ENCODE data around the gene SORCS3.

The SORCS3 gene

DNA sequence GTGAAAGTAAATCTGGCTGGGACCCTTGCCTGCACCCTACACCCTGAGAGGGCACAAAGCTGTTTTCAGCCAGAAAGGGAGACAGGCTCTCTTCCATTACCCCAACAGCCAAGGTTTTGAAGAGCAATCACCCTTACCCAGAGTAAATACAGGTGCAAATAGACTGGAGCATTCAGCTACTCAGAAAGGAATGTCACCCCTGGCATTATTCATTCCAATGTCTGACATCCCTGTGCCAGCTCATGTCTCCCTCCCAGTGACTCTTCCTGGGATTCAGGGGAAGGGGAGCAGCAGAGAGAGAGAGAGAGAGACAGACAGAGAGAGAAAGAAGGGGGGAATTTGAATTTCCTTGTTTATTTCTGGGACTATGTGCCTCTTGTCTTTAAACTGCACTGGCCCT, 611.8 kb downstream of the SORCS3 start:
- Histone ChIP-seq H3K27ac (ENCODE audit: low read length) (no peak overlapping the region), H3K36me3 (ENCODE audit: control insufficient read depth in 1 of 2, insufficient read depth in 2 of 2, low read length in 2 of 2) (no peaks in the 10 kb centered on the region), H3K27me3 (ENCODE audit: low read depth, low read length) (no peaks in the 10 kb centered on the region), H3K9me3 (ENCODE audit: control insufficient read depth in 1 of 2, low read length in 2 of 2) (no peaks in the 10 kb centered on the region), H3K4me3 (ENCODE audit: low read depth in 1 of 2, low read length in 2 of 2) (no peak overlapping the region), H3K4me1 (ENCODE audit: control insufficient read depth in 1 of 2, insufficient read depth in 2 of 2, low read length in 2 of 2) (peaks cover 0 to 3% of the 10 kb centered on the region in 2 donors)

- no peaks in the 10 kb centered on the region for H3K27me3 ChIP-seq (ENCODE audit: low read depth, low read length)
- no peaks in the 10 kb centered on the region for H3K4me1 ChIP-seq (ENCODE audit: control insufficient read depth in 1 of 2, insufficient read depth in 2 of 2, low read length in 2 of 2)
- no peak overlapping the region for H3K4me3 ChIP-seq (ENCODE audit: low read depth in 1 of 2, low read length in 2 of 2)
- H3K27ac ChIP-seq (ENCODE audit: low read length) = no peak overlapping the region
- no peaks in the 10 kb centered on the region for H3K9me3 ChIP-seq (ENCODE audit: control insufficient read depth in 1 of 2, low read length in 2 of 2)
- H3K36me3 ChIP-seq (ENCODE audit: control insufficient read depth in 1 of 2, insufficient read depth in 2 of 2, low read length in 2 of 2) = no peaks in the 10 kb centered on the region
Observed at GRCh38 chr10:105253515-105254212, 612.6 kb downstream of the SORCS3 start.

DNA sequence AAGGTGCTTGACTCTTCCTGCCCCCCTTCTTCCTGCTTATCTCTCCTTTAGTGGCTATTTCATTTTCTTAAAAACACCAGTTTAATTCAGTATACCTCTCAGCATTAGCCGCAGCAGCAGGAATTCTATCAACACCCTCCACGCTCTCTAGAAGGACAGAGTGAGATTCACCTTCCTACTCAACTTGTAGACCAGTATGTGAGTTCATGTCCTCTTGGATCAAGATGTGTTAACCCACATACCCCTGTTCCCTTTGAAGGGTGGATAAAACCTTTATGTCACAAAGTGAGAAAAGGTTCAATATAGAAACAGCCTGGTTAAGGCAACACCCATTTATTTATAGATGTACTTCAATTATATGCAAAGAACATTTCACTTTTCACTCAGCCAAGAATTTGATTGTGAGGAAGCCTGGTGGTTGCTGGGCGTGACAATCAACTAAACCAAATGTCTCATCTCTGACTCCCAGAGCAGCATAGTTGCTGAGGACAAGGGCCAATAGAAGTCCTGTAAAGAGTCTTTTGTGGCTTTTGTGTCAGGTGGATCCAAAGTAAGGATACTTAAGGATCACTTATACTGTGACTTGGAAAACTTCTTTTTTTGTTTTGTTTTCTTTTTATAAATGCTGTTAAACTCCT, 617.1 kb downstream of the SORCS3 start:
- no peaks in the 10 kb centered on the region for H3K27me3 ChIP-seq (ENCODE audit: low read depth, low read length)

DNA sequence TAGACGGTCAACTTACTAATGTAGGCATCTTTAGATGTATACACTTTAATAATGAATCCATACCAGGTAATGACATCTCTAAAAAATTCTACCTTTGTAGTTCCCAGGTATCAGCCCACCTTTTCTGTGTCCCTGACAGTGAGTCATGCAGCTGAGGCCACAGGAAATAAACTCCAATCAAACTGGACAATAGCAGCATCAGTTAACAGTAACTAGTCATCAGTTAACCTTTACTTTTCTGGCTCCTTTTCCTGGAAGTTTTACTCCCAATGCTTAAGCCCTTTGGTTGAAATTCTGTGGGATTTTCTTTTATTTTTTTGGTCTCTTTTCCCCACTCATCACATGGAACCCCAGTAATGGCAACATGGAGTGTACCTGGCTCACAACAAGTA, 617.6 kb downstream of the SORCS3 start:
- H3K27me3 ChIP-seq (ENCODE audit: low read depth, low read length) = no peaks in the 10 kb centered on the region
- no peaks in the 10 kb centered on the region for H3K4me1 ChIP-seq (ENCODE audit: control insufficient read depth in 1 of 2, insufficient read depth in 2 of 2, low read length in 2 of 2)
- H3K9me3 ChIP-seq (ENCODE audit: control insufficient read depth in 1 of 2, low read length in 2 of 2) = no peaks in the 10 kb centered on the region
- H3K27ac ChIP-seq (ENCODE audit: low read length) = no peak overlapping the region
- H3K36me3 ChIP-seq (ENCODE audit: control insufficient read depth in 1 of 2, insufficient read depth in 2 of 2, low read length in 2 of 2) = no peaks in the 10 kb centered on the region
- H3K4me3 ChIP-seq (ENCODE audit: low read depth in 1 of 2, low read length in 2 of 2) = no peak overlapping the region

More for the DNA sequence above, 617.1 kb downstream of the SORCS3 start:
- no peak overlapping the region for H3K4me3 ChIP-seq (ENCODE audit: low read depth in 1 of 2, low read length in 2 of 2)
- no peak overlapping the region for H3K27ac ChIP-seq (ENCODE audit: low read length)
- H3K36me3 ChIP-seq (ENCODE audit: control insufficient read depth in 1 of 2, insufficient read depth in 2 of 2, low read length in 2 of 2) = no peaks in the 10 kb centered on the region
- no peaks in the 10 kb centered on the region for H3K4me1 ChIP-seq (ENCODE audit: control insufficient read depth in 1 of 2, insufficient read depth in 2 of 2, low read length in 2 of 2)
- H3K9me3 ChIP-seq (ENCODE audit: control insufficient read depth in 1 of 2, low read length in 2 of 2) = no peaks in the 10 kb centered on the region

- no peaks in the 10 kb centered on the region for H3K4me1 ChIP-seq (ENCODE audit: control insufficient read depth in 1 of 2, insufficient read depth in 2 of 2, low read length in 2 of 2)
Observed at GRCh38 chr10:105259201-105259600, 618.1 kb downstream of the SORCS3 start.

DNA sequence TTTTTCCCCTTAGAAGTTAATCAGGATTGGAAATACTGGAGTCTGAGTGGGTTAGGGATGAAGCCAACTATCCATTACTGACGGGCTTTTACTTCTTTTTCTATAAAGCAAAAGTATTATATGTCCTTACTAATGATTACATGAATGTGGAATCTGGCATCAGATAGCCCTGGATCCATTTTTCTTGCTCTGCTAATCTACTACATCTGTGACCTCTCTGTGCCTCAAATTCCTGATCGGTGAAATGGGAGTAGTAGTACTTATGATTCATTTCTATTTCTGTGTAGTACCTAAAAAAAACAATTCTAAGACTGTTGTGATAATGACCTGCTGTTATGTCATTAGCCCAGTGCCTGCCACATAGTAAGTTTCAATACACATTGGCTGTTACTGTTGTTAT, 621.6 kb downstream of the SORCS3 start:
- Histone ChIP-seq H3K36me3 (ENCODE audit: control insufficient read depth in 1 of 2, insufficient read depth in 2 of 2, low read length in 2 of 2) (no peaks in the 10 kb centered on the region), H3K9me3 (ENCODE audit: control insufficient read depth in 1 of 2, low read length in 2 of 2) (no peaks in the 10 kb centered on the region), H3K27ac (ENCODE audit: low read length) (no peak overlapping the region), H3K4me1 (ENCODE audit: control insufficient read depth in 1 of 2, insufficient read depth in 2 of 2, low read length in 2 of 2) (no peaks in the 10 kb centered on the region), H3K27me3 (ENCODE audit: low read depth, low read length) (no peaks in the 10 kb centered on the region), H3K4me3 (ENCODE audit: low read depth in 1 of 2, low read length in 2 of 2) (no peak overlapping the region)

More at GRCh38 chr10:105259201-105259600, 618.1 kb downstream of the SORCS3 start:
- Histone ChIP-seq H3K27ac (ENCODE audit: low read length) (no peak overlapping the region), H3K36me3 (ENCODE audit: control insufficient read depth in 1 of 2, insufficient read depth in 2 of 2, low read length in 2 of 2) (no peaks in the 10 kb centered on the region), H3K9me3 (ENCODE audit: control insufficient read depth in 1 of 2, low read length in 2 of 2) (no peaks in the 10 kb centered on the region), H3K4me3 (ENCODE audit: low read depth in 1 of 2, low read length in 2 of 2) (no peak overlapping the region), H3K27me3 (ENCODE audit: low read depth, low read length) (no peaks in the 10 kb centered on the region)

DNA sequence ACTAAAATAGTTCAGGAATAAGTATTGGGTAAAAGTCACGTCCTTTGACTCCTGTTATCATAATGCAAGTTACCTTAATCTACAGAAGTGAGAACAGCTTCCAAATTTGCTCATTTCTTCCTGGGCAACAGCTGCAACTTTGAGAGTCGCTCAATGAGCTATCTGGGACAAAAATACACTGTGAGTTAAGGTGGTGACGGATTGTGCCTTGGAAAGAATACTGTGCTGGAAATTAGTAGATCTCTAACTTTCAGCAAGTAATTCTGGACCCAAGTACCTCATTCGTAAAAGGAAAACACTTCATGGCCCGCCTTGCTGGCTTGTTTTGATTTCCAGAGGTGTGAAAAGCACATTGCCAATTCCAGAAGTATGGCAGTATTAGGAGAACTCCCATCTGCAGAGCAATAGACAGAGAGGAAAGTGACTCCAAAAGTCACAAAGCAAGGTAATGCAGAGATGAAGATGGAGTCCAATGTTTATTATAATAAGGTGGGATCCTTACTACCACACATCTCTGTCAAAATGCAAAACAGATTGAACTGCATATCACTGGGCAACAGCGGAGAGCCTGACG, 626.0 kb downstream of the SORCS3 start:
- Histone ChIP-seq H3K27me3 (ENCODE audit: low read depth, low read length) (no peaks in the 10 kb centered on the region), H3K4me1 (ENCODE audit: control insufficient read depth in 1 of 2, insufficient read depth in 2 of 2, low read length in 2 of 2) (no peaks in the 10 kb centered on the region), H3K36me3 (ENCODE audit: control insufficient read depth in 1 of 2, insufficient read depth in 2 of 2, low read length in 2 of 2) (no peaks in the 10 kb centered on the region), H3K9me3 (ENCODE audit: control insufficient read depth in 1 of 2, low read length in 2 of 2) (no peaks in the 10 kb centered on the region), H3K4me3 (ENCODE audit: low read depth in 1 of 2, low read length in 2 of 2) (no peak overlapping the region), H3K27ac (ENCODE audit: low read length) (no peak overlapping the region)

- H3K36me3 ChIP-seq (ENCODE audit: control insufficient read depth in 1 of 2, insufficient read depth in 2 of 2, low read length in 2 of 2) = no peaks in the 10 kb centered on the region
Observed at GRCh38 chr10:105268961-105269360, 627.9 kb downstream of the SORCS3 start.

DNA sequence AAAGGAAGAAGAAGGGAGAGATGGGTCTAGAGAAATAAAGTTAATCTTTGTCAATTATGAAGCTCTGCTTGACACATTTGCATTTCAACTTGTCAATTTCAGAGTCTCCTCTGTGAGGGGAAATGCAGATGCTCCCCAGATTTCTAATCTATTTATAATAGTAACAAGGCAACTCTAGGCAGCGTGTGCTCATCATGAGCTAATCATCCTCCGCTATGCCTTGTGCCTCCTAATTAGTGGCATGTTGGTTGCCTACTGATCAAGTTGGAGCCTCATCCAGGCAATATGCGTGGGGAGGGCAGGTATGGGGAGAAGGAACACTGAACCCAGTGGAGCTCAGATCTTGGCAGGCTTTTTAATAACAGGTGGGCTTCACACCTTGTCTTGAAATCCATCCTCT, 628.6 kb downstream of the SORCS3 start:
- Histone ChIP-seq H3K36me3 (ENCODE audit: control insufficient read depth in 1 of 2, insufficient read depth in 2 of 2, low read length in 2 of 2) (no peaks in the 10 kb centered on the region), H3K4me1 (ENCODE audit: control insufficient read depth in 1 of 2, insufficient read depth in 2 of 2, low read length in 2 of 2) (peaks cover 0 to 4% of the 10 kb centered on the region in 2 donors), H3K27me3 (ENCODE audit: low read depth, low read length) (no peaks in the 10 kb centered on the region), H3K9me3 (ENCODE audit: control insufficient read depth in 1 of 2, low read length in 2 of 2) (no peaks in the 10 kb centered on the region), H3K4me3 (ENCODE audit: low read depth in 1 of 2, low read length in 2 of 2) (no peak overlapping the region), H3K27ac (ENCODE audit: low read length) (no peak overlapping the region)

More at GRCh38 chr10:105268961-105269360, 627.9 kb downstream of the SORCS3 start:
- H3K9me3 ChIP-seq (ENCODE audit: control insufficient read depth in 1 of 2, low read length in 2 of 2) = no peaks in the 10 kb centered on the region
- H3K27ac ChIP-seq (ENCODE audit: low read length) = no peak overlapping the region
- peaks cover 0 to 4% of the 10 kb centered on the region in 2 donors for H3K4me1 ChIP-seq (ENCODE audit: control insufficient read depth in 1 of 2, insufficient read depth in 2 of 2, low read length in 2 of 2)
- no peaks in the 10 kb centered on the region for H3K27me3 ChIP-seq (ENCODE audit: low read depth, low read length)
- H3K4me3 ChIP-seq (ENCODE audit: low read depth in 1 of 2, low read length in 2 of 2) = no peak overlapping the region

- H3K27me3 ChIP-seq (ENCODE audit: low read depth, low read length) = no peaks in the 10 kb centered on the region
- H3K4me1 ChIP-seq (ENCODE audit: control insufficient read depth in 1 of 2, insufficient read depth in 2 of 2, low read length in 2 of 2) = peaks cover 0 to 9% of the 10 kb centered on the region in 2 donors
- no peak overlapping the region for H3K4me3 ChIP-seq (ENCODE audit: low read depth in 1 of 2, low read length in 2 of 2)
- no peak overlapping the region for H3K27ac ChIP-seq (ENCODE audit: low read length)
- H3K36me3 ChIP-seq (ENCODE audit: control insufficient read depth in 1 of 2, insufficient read depth in 2 of 2, low read length in 2 of 2) = no peaks in the 10 kb centered on the region
- no peaks in the 10 kb centered on the region for H3K9me3 ChIP-seq (ENCODE audit: control insufficient read depth in 1 of 2, low read length in 2 of 2)
Observed at GRCh38 chr10:105274556-105275070, 633.5 kb downstream of the SORCS3 start.

GRCh38 chr10:105278439-105278838, 637.3 kb downstream of the SORCS3 start:
- H3K27me3 ChIP-seq (ENCODE audit: low read depth, low read length) = no peaks in the 10 kb centered on the region
- H3K4me3 ChIP-seq (ENCODE audit: low read depth in 1 of 2, low read length in 2 of 2) = no peak overlapping the region
- no peaks in the 10 kb centered on the region for H3K36me3 ChIP-seq (ENCODE audit: control insufficient read depth in 1 of 2, insufficient read depth in 2 of 2, low read length in 2 of 2)
- no peak overlapping the region for H3K27ac ChIP-seq (ENCODE audit: low read length)
- peaks cover 0 to 7% of the 10 kb centered on the region in 2 donors for H3K4me1 ChIP-seq (ENCODE audit: control insufficient read depth in 1 of 2, insufficient read depth in 2 of 2, low read length in 2 of 2)
- H3K9me3 ChIP-seq (ENCODE audit: control insufficient read depth in 1 of 2, low read length in 2 of 2) = no peaks in the 10 kb centered on the region

Data from muscle layer of duodenum (tissue), 2 donors.